Liver (tissue), 9 donors: Measurements from ENCODE around the gene CFP. TPM values are rescaled to one million over a fixed set of nuclear protein-coding genes. Genes with fewer than 3 reads are reported as not detected.

Source experiments
- DNase-seq: peaks from one replicate; pipeline ENCODE4 v3.0.0-alpha.2; 2017; ENCODE audit warnings: low spot score
- H3K27ac ChIP-seq, 2 donors: one replicate each; pipeline ENCODE4 v1.7.0; 2013; ENCODE audit warnings: inconsistent platforms in 2 of 2, low read length in 2 of 2, control low read depth in 1 of 2, low read depth in 1 of 2, mild to moderate bottlenecking in 1 of 2
- H3K27me3 ChIP-seq, 4 donors: one replicate each; pipeline versions ENCODE4 v1.6.1 to v1.7.0; 2013; ENCODE audit warnings: low read length in 3 of 4, inconsistent platforms in 1 of 4, mild to moderate bottlenecking in 1 of 4, moderate library complexity in 1 of 4; ENCODE audit not compliant: control insufficient read depth in 4 of 4, insufficient read depth in 4 of 4
- H3K36me3 ChIP-seq, 4 donors: one replicate each; pipeline versions ENCODE4 v1.6.1 to v1.7.0; 2013; ENCODE audit warnings: low read length in 3 of 4, mild to moderate bottlenecking in 3 of 4, low read depth in 1 of 4, moderate library complexity in 1 of 4; ENCODE audit not compliant: control insufficient read depth in 4 of 4, insufficient read depth in 3 of 4
- H3K4me1 ChIP-seq, 4 donors: one replicate each; pipeline versions ENCODE4 v1.6.1 to v1.7.0; 2013; ENCODE audit warnings: low read length in 3 of 4, mild to moderate bottlenecking in 3 of 4, moderate library complexity in 1 of 4; ENCODE audit not compliant: control insufficient read depth in 4 of 4, insufficient read depth in 4 of 4
- H3K4me3 ChIP-seq, 3 donors: one replicate each; pipeline versions ENCODE4 v1.6.1 to v1.7.0; 2013; ENCODE audit warnings: low read length in 3 of 3, control low read depth in 1 of 3, low read depth in 1 of 3, mild to moderate bottlenecking in 1 of 3
- H3K9ac ChIP-seq, 2 donors: one replicate each; pipeline ENCODE4 v1.7.0; 2013; ENCODE audit warnings: low read length in 2 of 2, mild to moderate bottlenecking in 2 of 2, moderate library complexity in 2 of 2, control low read depth in 1 of 2, low read depth in 1 of 2
- H3K9me3 ChIP-seq, 4 donors: one replicate each; pipeline versions ENCODE4 v1.6.1 to v1.7.0; 2013; ENCODE audit warnings: low read length in 3 of 4; ENCODE audit not compliant: control insufficient read depth in 4 of 4
- EGR1 ChIP-seq, 2 donors: IDR thresholded peaks; 2 replicates each; pipeline ENCODE4 v1.6.1; 2016 to 2018; ENCODE audit warnings: antibody characterized with exemption in 2 of 2, low read depth in 2 of 2
- FOXA1 ChIP-seq: IDR thresholded peaks from 2 replicates; pipeline ENCODE4 v1.6.1; 2016; ENCODE audit warnings: antibody characterized with exemption
- FOXA2 ChIP-seq: IDR thresholded peaks from 2 replicates; pipeline ENCODE4 v1.6.1; 2016; ENCODE audit warnings: antibody characterized with exemption
- GABPA ChIP-seq, 2 donors: IDR thresholded peaks in 1 of 2; conservative IDR thresholded peaks in 1 of 2; 2 replicates each; pipeline ENCODE4 v1.6.1; 2016; ENCODE audit warnings: antibody characterized with exemption in 2 of 2, mild to moderate bottlenecking in 1 of 2, moderate library complexity in 1 of 2
- HNF4A ChIP-seq, 2 donors: conservative IDR thresholded peaks; 2 replicates each; pipeline ENCODE4 v1.6.1; 2016; ENCODE audit warnings: antibody characterized with exemption in 2 of 2, mild to moderate bottlenecking in 2 of 2
- HNF4G ChIP-seq: IDR thresholded peaks from 2 replicates; pipeline ENCODE4 v1.6.1; 2016; ENCODE audit warnings: antibody characterized with exemption
- JUND ChIP-seq, 2 donors: IDR thresholded peaks; 2 replicates each; pipeline ENCODE4 v1.6.1; 2016; ENCODE audit warnings: antibody characterized with exemption in 2 of 2
- NR2F2 ChIP-seq: IDR thresholded peaks from 2 replicates; pipeline ENCODE4 v1.6.1; 2016; ENCODE audit warnings: antibody characterized with exemption
- RAD21 ChIP-seq, 2 donors: IDR thresholded peaks; 2 replicates each; pipeline ENCODE4 v1.6.1; 2016; ENCODE audit warnings: antibody characterized with exemption in 2 of 2, mild to moderate bottlenecking in 2 of 2
- RXRA ChIP-seq, 2 donors: IDR thresholded peaks; 2 replicates each; pipeline ENCODE4 v1.6.1; 2017 to 2018; ENCODE audit warnings: antibody characterized with exemption in 2 of 2, mild to moderate bottlenecking in 1 of 2
- SP1 ChIP-seq: IDR thresholded peaks from 2 replicates; pipeline ENCODE4 v1.6.1; 2018; ENCODE audit warnings: antibody characterized with exemption, mild to moderate bottlenecking
- TAF1 ChIP-seq: conservative IDR thresholded peaks from 2 replicates; pipeline ENCODE4 v1.6.1; 2016; ENCODE audit warnings: antibody characterized with exemption, mild to moderate bottlenecking
- YY1 ChIP-seq: IDR thresholded peaks from 2 replicates; pipeline ENCODE4 v1.6.1; 2016; ENCODE audit warnings: antibody characterized with exemption, mild to moderate bottlenecking
- WGBS: extraction: QIAGEN DNeasy Blood & Tissue Kit; methylation state at CpG from one replicate; pipeline ENCODE4 v1.1.7; 2013; 5-methylcytosine and 5-hydroxymethylcytosine counted together
- polyA plus RNA-seq, 2 donors: library from polyadenylated mRNA; stranded (reverse) in 1 of 2; unstranded in 1 of 2; fragments of 200-250 nt in 1 of 2; fragments of >200 nt in 1 of 2; fragmentation: Nextera tagmentation in 1 of 2; extraction: Ambion mirVana in 1 of 2; gene quantifications; one replicate each; pipeline versions ENCODE4 v1.2.1 to v1.2.3, GENCODE V29; 2013 to 2015
- total RNA-seq, 2 donors: library from RNA; depleted of rRNA; stranded (reverse); fragments of >200 nt; gene quantifications; one replicate each; pipeline ENCODE4 v1.2.3, GENCODE V29; 2014
- TF ChIP-seq, protein P1 (sequence below): IDR thresholded peaks from 2 replicates; pipeline ENCODE4 v1.6.1; 2016; ENCODE audit warnings: antibody characterized with exemption
- TF ChIP-seq, protein P2 (sequence below): IDR thresholded peaks from 2 replicates; pipeline ENCODE4 v1.6.1; 2016; ENCODE audit warnings: antibody characterized with exemption, mild to moderate bottlenecking
- TF ChIP-seq, protein P3 (sequence below): fragments of 150-350 bp; IDR thresholded peaks from 2 replicates; pipeline ENCODE4 v1.5.1; 2017; ENCODE audit warnings: improper control_type of control experiment, low read depth, low read length; ENCODE audit not compliant: missing input control
- TF ChIP-seq, protein P4 (sequence below): IDR thresholded peaks from 2 replicates; pipeline ENCODE4 v1.6.1; 2016; ENCODE audit warnings: antibody characterized with exemption
- TF ChIP-seq, protein P5 (sequence below): IDR thresholded peaks from 2 replicates; pipeline ENCODE4 v1.6.1; 2016; ENCODE audit warnings: antibody characterized with exemption
- donor health status: healthy.
- donor health status: healthy.
- donor health status: healthy.
- donor health status: healthy.
- donor health status: healthy.

CFP gene
- total and polyA plus RNA-seq, 4 donors: 10.0 to 26.0 (median 16.6) TPM

DNA sequence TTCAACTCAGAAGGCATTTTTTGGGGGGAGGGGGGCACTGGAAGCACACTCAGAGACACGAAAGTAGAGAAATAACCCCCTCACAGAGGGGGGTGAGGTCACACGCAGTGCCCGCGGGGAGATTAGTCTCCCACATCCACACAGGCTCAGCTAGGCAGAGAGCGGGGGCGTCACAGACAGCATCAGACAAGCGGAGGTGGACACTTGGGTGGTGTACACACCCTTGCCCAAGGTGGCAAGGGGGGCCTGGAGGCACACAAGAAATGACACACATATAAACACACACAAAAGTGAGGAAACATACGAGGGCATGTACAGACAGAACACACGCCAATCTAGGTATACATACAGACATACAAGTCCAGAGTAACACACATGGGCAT lies 9.4 kb downstream of the CFP start:
- H3K4me3 ChIP-seq: no peak overlapping the region
- TF ChIP-seq, protein P1, sequence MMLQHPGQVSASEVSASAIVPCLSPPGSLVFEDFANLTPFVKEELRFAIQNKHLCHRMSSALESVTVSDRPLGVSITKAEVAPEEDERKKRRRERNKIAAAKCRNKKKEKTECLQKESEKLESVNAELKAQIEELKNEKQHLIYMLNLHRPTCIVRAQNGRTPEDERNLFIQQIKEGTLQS: no peak
- TF ChIP-seq, protein P2, sequence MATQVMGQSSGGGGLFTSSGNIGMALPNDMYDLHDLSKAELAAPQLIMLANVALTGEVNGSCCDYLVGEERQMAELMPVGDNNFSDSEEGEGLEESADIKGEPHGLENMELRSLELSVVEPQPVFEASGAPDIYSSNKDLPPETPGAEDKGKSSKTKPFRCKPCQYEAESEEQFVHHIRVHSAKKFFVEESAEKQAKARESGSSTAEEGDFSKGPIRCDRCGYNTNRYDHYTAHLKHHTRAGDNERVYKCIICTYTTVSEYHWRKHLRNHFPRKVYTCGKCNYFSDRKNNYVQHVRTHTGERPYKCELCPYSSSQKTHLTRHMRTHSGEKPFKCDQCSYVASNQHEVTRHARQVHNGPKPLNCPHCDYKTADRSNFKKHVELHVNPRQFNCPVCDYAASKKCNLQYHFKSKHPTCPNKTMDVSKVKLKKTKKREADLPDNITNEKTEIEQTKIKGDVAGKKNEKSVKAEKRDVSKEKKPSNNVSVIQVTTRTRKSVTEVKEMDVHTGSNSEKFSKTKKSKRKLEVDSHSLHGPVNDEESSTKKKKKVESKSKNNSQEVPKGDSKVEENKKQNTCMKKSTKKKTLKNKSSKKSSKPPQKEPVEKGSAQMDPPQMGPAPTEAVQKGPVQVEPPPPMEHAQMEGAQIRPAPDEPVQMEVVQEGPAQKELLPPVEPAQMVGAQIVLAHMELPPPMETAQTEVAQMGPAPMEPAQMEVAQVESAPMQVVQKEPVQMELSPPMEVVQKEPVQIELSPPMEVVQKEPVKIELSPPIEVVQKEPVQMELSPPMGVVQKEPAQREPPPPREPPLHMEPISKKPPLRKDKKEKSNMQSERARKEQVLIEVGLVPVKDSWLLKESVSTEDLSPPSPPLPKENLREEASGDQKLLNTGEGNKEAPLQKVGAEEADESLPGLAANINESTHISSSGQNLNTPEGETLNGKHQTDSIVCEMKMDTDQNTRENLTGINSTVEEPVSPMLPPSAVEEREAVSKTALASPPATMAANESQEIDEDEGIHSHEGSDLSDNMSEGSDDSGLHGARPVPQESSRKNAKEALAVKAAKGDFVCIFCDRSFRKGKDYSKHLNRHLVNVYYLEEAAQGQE: no peak
- TF ChIP-seq FOXA1: no peak
- no peak for TF ChIP-seq RXRA (IDR thresholded peaks at IDR 0.05)
- no peak for TF ChIP-seq RAD21 (IDR thresholded peaks at IDR 0.05)
- TF ChIP-seq TAF1: no peak
- TF ChIP-seq FOXA2: no peak
- no peak for TF ChIP-seq HNF4G
- DNase-seq: no peak
- no peaks in the 10 kb centered on the region for H3K9me3 ChIP-seq
- H3K27ac ChIP-seq: no peak overlapping the region
- H3K9ac ChIP-seq: no peak overlapping the region
- no peaks in the 10 kb centered on the region for H3K36me3 ChIP-seq
- H3K27me3 ChIP-seq: no peaks in the 10 kb centered on the region
- H3K4me1 ChIP-seq: peaks cover 0 to 4% (median 0%) of the 10 kb centered on the region in 4 donors
- 47% methylated on average over 9 of the region's 9 CpGs for WGBS

DNA sequence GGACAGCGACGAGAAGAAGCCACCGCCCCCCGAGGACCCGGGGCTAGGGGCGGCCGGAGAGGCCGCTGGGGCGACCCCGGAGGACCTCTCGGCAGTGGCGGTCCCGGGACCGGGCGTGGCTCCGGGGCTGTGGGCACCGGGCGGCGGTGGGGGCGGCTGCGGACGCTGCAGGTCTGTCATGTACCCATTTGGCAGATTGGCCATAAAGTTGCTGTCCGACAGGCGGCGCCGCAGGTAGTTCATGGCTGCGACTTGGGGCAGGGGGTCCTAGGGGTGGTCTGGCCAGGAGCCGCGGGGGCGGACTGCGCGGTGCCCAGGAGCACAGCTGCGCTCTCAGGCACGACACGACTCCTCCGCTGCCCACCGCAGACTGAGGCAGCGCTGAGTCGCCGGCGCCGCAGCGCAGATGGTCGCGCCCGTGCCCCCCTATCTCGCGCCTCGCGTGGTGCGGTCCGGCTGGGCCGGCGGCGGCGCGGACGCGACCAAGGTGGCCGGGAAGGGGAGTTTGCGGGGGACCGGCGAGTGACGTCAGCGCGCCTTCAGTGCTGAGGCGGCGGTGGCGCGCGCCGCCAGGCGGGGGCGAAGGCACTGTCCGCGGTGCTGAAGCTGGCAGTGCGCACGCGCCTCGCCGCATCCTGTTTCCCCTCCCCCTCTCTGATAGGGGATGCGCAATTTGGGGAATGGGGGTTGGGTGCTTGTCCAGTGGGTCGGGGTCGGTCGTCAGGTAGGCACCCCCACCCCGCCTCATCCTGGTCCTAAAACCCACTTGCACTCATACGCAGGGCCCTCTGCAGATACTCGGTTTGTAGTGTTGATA lies 10.0 kb downstream of the CFP start, which contains the start of gene SYN1:
Gene SYN1 (minus strand): TSS at position 372 of the 817 bp plus-strand sequence. CDS start 129 bp downstream, at position 243.
- H3K4me1 ChIP-seq: peaks cover 0 to 4% (median 0%) of the 10 kb centered on the region in 4 donors
- 3% methylated on average over 88 of the region's 88 CpGs for WGBS
- H3K27me3 ChIP-seq: no peaks in the 10 kb centered on the region
- H3K9ac ChIP-seq: no peak within 1 kb of the TSS
- H3K9me3 ChIP-seq: no peaks in the 10 kb centered on the region
- H3K4me3 ChIP-seq: peak within 1 kb of the TSS; percentile 29 to 43 (median 42)
- TF ChIP-seq GABPA (IDR thresholded peaks at IDR 0.05 in 1 of 2, conservative IDR thresholded peaks at IDR 0.05 in 1 of 2) (no peak), HNF4A (conservative IDR thresholded peaks at IDR 0.05) (no peak), YY1 (no peak), NR2F2 (no peak), FOXA2 (no peak), JUND (IDR thresholded peaks at IDR 0.05) (no peak), RXRA (IDR thresholded peaks at IDR 0.05) (no peak), EGR1 (IDR thresholded peaks at IDR 0.05; ENCODE audit: low read depth in 2 of 2) (peak; percentile 82 to 90), RAD21 (IDR thresholded peaks at IDR 0.05) (peak in 1 of 2 donors; percentile 11), TAF1 (no peak), HNF4G (no peak), SP1 (no peak), FOXA1 (no peak)
- TF ChIP-seq, protein P1: no peak
- TF ChIP-seq, protein P2: peak; percentile 99
- TF ChIP-seq, protein P3, sequence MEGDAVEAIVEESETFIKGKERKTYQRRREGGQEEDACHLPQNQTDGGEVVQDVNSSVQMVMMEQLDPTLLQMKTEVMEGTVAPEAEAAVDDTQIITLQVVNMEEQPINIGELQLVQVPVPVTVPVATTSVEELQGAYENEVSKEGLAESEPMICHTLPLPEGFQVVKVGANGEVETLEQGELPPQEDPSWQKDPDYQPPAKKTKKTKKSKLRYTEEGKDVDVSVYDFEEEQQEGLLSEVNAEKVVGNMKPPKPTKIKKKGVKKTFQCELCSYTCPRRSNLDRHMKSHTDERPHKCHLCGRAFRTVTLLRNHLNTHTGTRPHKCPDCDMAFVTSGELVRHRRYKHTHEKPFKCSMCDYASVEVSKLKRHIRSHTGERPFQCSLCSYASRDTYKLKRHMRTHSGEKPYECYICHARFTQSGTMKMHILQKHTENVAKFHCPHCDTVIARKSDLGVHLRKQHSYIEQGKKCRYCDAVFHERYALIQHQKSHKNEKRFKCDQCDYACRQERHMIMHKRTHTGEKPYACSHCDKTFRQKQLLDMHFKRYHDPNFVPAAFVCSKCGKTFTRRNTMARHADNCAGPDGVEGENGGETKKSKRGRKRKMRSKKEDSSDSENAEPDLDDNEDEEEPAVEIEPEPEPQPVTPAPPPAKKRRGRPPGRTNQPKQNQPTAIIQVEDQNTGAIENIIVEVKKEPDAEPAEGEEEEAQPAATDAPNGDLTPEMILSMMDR: no peak
- TF ChIP-seq, protein P4, sequence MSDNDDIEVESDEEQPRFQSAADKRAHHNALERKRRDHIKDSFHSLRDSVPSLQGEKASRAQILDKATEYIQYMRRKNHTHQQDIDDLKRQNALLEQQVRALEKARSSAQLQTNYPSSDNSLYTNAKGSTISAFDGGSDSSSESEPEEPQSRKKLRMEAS: no peak
- TF ChIP-seq, protein P5, sequence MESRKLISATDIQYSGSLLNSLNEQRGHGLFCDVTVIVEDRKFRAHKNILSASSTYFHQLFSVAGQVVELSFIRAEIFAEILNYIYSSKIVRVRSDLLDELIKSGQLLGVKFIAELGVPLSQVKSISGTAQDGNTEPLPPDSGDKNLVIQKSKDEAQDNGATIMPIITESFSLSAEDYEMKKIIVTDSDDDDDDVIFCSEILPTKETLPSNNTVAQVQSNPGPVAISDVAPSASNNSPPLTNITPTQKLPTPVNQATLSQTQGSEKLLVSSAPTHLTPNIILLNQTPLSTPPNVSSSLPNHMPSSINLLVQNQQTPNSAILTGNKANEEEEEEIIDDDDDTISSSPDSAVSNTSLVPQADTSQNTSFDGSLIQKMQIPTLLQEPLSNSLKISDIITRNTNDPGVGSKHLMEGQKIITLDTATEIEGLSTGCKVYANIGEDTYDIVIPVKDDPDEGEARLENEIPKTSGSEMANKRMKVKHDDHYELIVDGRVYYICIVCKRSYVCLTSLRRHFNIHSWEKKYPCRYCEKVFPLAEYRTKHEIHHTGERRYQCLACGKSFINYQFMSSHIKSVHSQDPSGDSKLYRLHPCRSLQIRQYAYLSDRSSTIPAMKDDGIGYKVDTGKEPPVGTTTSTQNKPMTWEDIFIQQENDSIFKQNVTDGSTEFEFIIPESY: no peak
- H3K36me3 ChIP-seq: no peaks in the 10 kb centered on the region
- DNase-seq: peak; percentile 68
- no peak within 1 kb of the TSS for H3K27ac ChIP-seq
